ENCODE results near the gene C11orf21.

- TF ChIP-seq CTCF (IDR thresholded peaks at IDR 0.05), result no peak
- TF ChIP-seq POLR2A (IDR thresholded peaks at IDR 0.05), result no peak
Measured at GRCh38 chr11:2328656-2329354, 27.1 kb upstream of the C11orf21 start.

All from adrenal gland (tissue), 5 donors.